ENCODE data around the gene LMAN1L.
"Not testable (repeated sequence)": the region's sequence is repeated elsewhere in the genome, so short reads cannot be mapped to it uniquely, and the experiment has no call there.

LMAN1L gene

GRCh38 chr15:74782259-74783071 is 30.2 kb upstream of the LMAN1L start:
- no peak for DNase-seq (ENCODE audit: low spot score)

- DNase-seq (ENCODE audit: low spot score) = no peak
These were observed 29.4 kb upstream of the LMAN1L start for GRCh38 chr15:74783072-74783807.

- DNase-seq (ENCODE audit: low spot score) = no peak
These were observed 28.8 kb upstream of the LMAN1L start for GRCh38 chr15:74783808-74784175.

GRCh38 chr15:74784426-74785193 is 28.0 kb upstream of the LMAN1L start:
- no peak for DNase-seq (ENCODE audit: low spot score)

- DNase-seq (ENCODE audit: low spot score) = no peak
These were observed 27.2 kb upstream of the LMAN1L start for GRCh38 chr15:74785194-74786032.

GRCh38 chr15:74786081-74786480 is 26.6 kb upstream of the LMAN1L start:
- DNase-seq (ENCODE audit: low spot score) = not testable (repeated sequence)

- no peak for DNase-seq (ENCODE audit: low spot score)
These were observed 26.0 kb upstream of the LMAN1L start for GRCh38 chr15:74786551-74787165.

GRCh38 chr15:74787251-74788041 is 25.2 kb upstream of the LMAN1L start:
- peak; percentile 86 for DNase-seq (ENCODE audit: low spot score)

- no peak for DNase-seq (ENCODE audit: low spot score)
These were observed 24.5 kb upstream of the LMAN1L start for GRCh38 chr15:74788042-74788682.

GRCh38 chr15:74788683-74789151 is 23.9 kb upstream of the LMAN1L start:
- no peak for DNase-seq (ENCODE audit: low spot score)

- no peak for DNase-seq (ENCODE audit: low spot score)
These were observed 23.4 kb upstream of the LMAN1L start for GRCh38 chr15:74789171-74789631.

GRCh38 chr15:74789741-74790079 is 22.9 kb upstream of the LMAN1L start:
- DNase-seq (ENCODE audit: low spot score) = no peak

GRCh38 chr15:74790080-74790916 is 22.3 kb upstream of the LMAN1L start:
- peak; percentile 84 for DNase-seq (ENCODE audit: low spot score)

GRCh38 chr15:74791007-74791406 is 21.6 kb upstream of the LMAN1L start:
- DNase-seq (ENCODE audit: low spot score) = no peak

GRCh38 chr15:74791667-74792066 is 21.0 kb upstream of the LMAN1L start:
- no peak for DNase-seq (ENCODE audit: low spot score)

- DNase-seq (ENCODE audit: low spot score) = no peak
These were observed 20.2 kb upstream of the LMAN1L start for GRCh38 chr15:74792227-74793016.

GRCh38 chr15:74793135-74794028 is 19.3 kb upstream of the LMAN1L start:
- no peak for DNase-seq (ENCODE audit: low spot score)
